Activated T-cell treated with anti-CD3 and anti-CD28 coated beads for 1 hour (primary cell): ENCODE results near the gene DMC1.

Experiments
- DNase-seq: peaks from one replicate; pipeline ENCODE4 v3.0.0-alpha.2; 2020; ENCODE audit warnings: low read depth

The DMC1 gene

DNA sequence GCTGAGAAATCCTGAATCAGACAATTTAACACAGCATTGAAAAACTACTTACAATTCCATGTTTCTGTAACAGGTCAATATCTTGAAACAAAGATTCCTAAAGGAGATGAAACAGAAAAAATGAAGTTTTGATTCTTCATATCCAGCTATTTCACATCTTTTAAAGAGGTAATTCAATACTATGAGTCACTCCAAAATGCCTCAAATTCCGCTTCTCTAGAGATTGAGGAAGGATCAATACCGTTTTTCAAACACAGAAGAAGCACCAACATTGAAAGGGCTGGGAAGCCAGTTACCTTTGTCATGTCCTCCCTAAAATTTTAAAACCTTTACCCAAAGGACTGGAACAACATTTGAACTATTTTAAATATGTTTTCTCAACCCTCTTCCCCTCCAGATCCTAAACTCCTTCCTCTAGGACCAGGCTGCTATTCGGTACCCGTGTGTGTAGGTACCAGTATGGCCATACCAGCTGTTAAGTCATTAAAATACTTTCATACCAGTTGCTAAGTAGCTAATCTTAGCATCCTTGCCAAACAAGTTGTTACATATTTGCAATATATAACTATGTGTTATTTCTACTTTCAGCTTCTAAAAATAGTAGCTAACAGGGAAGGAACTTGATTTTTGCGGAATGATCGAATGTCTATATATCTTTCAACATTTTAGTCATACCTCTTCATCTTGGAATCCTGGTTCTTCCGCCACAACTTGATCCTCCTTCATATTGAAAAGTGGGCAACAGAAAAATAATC lies 2.3 kb downstream of the DMC1 start:
- DNase-seq: no peak

DNA sequence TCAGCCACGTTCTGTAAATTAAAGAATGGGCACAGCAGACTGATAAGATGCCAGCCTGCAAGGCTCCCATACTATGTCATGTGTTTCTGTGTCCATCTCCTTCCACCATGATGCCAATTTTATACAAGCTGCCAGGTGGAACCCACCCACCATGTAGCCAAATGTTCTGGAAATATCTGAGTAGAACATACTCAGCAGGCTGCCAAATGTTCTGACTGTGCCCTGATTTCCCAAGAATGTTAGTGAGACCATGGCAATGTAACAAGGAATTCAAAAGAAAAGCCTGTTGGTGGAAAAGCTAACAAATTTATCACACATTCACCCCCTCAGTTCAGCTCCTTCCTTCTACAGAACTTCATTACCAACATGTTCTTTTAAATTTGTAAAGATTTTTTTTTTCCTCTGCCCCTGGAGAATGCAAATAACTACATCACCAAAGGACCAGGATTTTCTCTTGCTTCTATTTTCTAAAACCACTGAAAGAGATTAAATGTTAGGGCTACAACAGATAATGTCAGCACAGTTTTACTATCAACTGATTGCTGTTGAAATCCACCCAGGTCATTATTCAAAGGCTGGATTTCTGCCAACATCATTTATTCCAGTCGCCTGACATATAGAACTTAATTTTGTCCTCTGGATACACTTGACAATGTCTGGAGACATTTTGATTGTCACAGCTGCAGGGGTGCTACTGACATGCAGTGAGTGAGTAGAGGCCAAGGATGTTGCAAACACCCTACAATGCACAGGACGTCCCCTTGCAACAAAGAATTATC lies 3.1 kb downstream of the DMC1 start:
- DNase-seq: no peak

GRCh38 chr22:38565441-38565840 lies 4.5 kb downstream of the DMC1 start:
- DNase-seq: no peak

GRCh38 chr22:38564669-38565068 lies 5.3 kb downstream of the DMC1 start:
- no peak for DNase-seq

- DNase-seq: no peak
Measured at GRCh38 chr22:38554281-38554680, 15.7 kb downstream of the DMC1 start.

DNA sequence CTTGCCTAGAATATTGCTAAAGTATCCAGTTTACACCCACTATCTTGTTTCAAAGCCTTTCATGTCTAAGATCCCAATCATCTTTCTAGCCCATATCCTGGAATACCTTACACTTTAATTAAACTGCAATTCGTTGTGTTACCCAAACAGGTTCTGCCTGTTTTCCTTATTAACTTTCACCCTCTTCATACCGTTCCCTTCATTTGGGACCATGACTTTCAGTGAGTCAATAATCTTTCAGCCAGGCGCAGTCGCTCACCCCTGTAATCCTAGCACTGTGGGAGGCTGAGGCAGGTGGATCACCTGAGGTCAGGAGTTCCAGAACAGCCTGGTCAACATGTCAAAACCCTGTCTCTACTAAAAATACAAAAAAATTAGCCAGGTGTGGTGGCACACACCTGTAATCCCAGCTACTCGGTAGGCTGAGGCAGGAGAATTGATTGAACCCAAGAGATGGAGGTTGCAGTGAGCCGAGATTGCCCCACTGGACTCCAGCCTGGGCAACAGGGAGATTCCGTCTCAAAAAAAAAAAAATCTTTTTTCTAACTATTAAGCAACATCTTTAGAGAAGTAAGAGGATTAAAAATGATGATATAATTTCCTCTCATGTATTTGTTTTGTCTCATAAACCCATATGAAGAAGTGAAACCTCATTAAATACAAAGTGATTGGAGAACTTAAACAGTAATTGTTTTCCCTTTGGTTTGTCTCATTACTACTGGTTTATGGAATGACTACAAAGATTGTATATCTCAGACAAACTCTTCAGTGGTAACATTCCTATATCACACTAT lies 20.7 kb downstream of the DMC1 start:
- no peak for DNase-seq

- no peak for DNase-seq
Measured at GRCh38 chr22:38540701-38541100, 29.3 kb downstream of the DMC1 start.

DNA sequence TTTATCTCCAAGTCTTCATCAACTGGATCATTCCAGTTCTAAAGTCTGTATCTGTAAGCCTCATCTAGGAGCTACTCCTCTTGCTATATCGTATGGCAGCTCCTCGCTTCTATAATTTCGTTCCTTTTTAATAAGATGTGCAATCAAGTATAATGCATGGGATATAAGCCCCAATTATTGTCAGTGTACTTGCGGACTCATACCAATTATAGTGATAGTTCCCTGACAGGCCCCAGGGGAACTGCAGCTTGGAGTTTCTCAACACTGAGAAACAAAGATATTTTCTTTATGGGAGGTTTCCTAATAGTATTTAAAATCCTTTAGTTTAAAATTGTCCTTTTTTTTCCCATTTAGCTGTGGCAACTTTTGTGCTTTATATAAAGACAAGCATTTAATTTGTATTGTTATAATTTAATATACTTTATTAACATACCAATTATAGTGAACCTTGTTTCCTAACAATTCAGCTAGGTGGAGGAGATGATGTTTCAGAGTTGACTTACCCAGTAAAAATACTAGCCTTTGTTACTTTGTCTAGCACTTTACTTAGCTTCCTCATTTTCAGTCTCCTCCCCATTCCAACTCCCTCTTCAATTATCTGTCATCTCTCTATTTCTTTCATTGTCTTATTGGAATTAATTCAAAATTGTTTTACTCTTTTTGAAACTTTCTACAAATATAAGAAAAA lies 38.6 kb downstream of the DMC1 start:
- no peak for DNase-seq

GRCh38 chr22:38524429-38524828 lies 45.6 kb downstream of the DMC1 start:
- DNase-seq: no peak

DNA sequence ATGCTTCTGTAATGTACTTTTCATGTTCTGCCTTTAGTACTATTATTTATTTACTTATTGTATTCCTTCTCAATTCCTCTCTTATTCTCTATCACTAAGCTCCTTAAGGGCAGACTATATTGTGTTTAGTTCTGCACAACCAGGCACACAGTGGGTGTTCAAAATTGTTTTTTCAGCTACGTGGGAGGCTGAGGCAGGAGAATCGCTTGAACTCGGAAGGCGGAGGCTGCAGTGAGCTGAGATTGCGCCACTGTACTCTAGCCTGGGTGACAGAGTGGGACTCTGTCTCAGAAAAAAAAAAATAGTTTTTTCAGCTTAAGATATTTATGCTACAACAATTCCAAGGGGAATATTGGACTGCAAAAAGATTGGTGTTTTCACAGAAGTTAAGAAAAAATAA lies 46.5 kb downstream of the DMC1 start:
- no peak for DNase-seq

- DNase-seq: no peak
Measured at GRCh38 chr22:38523029-38523428, 47.0 kb downstream of the DMC1 start.

GRCh38 chr22:38519453-38520250 lies 50.3 kb downstream of the DMC1 start:
- DNase-seq: no peak

DNA sequence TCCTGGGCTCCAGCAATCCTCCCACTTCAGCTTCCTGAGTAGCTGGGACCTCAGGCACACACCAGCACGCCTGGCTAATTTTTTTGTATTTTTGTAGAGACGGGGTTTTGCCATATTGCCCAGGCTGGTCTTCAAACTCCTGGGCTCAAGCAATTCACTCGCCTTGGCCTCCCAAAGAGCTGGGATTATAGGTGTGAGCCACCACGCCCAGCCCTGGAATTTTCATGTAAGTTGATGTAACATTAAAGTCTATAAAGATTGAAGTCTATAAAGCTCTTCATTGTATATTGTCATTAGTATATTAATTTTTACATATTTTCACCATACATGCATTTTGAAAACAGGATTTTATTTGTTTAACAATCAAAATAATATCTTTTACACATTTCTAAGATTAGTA lies 51.4 kb downstream of the DMC1 start:
- no peak for DNase-seq

- peak; percentile 15 for DNase-seq
Measured at GRCh38 chr22:38513063-38513462, 56.9 kb downstream of the DMC1 start.

GRCh38 chr22:38510416-38510970 lies 59.5 kb downstream of the DMC1 start:
- no peak for DNase-seq

DNA sequence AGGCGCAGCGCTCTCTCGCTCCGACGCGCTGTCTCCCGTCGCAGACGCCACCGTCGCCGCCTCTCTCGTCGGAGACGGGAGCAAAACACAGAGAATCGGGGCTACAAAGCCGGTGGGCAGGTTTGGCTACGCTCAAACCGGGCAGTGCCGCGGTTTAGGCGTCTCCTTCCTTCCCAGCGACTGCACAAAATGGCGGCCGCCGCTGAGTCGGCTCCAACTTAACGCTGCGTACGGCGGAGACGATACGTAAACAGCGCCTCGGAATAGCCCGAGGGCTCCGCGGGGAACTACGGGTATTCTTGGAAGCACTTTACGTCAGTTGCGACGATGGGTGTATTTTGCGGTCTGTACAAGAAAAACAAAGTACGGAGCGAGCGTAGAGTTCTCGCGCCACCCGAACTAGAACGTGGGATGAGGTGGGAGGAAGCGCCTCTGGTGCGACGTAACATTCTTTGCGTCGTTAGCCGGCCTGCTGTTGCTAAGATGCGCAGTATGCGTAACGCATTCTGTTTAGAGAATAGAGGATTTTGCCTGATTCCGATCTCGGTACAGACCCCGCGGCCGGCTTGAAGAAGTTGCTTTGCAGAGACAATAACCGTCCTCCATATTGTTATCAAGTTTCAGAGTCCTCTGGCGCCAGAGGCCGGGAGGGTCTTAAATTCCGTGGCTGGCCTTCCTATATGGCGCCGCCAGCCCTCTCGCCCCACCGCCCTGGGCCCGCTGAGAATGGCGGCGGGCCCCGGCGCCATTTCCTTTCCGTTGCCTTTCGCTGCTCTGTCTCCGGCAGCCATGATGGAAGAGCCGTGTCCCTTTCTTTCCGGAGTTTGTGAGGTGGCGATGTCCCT lies 63.6 kb downstream of the DMC1 start, which contains the start of gene DDX17:
Gene DDX17 (minus strand): TSS at position 194 of the 845 bp plus-strand sequence.
- peak; percentile 90 for DNase-seq

DNA sequence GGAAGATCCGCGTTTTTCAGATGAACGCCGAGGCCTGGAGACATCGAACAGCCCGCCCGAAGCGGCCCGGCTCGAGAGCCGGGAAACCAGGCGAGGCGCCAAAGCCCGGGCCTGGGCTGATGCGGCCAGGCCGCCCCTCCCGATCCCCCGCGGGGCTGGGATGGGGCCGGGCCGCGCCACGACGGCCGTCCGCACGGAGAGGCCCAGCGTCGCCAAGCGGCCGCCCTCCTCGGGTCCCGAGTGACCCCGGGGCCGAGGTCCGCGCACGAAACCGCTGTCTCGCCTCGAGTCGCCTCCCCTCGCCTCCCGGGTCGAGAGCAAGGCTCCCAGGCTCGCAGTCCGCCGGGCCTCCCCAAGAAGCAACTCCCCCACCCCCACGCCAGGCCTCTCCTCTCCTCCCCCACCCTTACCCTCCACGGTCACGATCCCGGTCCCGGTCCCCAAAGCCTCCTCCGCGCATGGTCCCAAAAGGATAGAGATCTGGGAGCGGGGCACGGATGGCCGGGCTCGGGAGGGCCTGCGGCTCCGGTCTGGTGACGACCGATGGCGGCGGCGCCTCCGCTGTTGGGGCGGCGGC lies 64.4 kb downstream of the DMC1 start:
- peak; percentile 58 for DNase-seq

DNA sequence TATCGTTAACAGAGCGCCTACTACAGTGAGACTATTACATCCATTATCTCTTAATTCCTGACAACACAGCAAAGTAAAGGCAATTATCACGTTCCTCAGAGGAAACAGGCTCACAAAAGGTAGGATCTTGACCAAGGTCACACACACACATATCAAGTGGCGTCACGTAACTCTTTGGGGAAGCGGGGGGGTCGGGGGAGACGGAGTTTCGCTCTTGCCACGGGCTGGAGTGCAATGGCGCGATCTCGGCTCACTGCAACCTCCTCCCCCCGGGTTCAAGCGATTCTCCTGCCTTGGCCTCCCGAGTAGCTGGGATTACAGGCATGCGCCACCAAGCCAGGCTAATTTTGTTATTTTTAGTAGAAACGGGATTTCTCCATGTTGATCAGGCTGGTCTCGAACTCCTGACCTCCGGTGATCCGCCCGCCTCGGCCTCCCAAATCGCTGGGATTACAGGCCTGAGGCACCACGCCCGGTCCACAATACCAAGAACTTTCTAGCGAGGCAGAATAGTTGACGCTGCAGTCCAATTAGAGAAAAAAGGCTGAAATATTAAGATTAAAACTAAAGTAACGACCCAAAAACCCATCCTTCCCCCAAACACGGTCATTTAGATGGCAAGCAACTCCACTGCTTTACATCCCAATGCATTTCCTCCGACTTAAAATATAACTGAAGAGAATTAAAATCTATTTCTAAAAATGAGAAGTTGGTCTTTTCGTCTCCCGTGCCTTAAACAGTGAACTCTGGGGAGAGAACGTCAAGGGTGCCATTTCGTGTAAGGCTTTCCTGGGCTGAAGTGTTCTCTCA lies 65.0 kb downstream of the DMC1 start:
- DNase-seq: peak; percentile 33

DNA sequence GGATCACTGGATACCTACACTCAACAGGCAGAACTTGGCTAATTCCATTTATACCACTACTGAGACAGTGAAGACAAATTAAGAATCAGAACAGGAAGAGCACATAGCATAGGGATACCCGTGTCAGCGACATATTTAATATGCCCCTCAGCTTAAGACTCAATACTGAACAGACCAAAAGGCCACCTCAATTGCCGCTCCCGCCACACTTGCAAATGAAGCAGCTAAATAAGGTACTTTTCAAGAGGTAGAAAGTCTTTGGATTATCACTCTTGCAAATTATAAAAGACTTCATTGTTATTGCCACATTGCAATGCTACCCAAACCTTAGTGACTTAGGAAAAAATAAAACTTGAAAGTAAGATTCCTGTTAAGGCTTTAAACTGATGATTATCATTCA lies 67.0 kb downstream of the DMC1 start:
- no peak for DNase-seq
